H1 (cell line): Measurements from ENCODE around the gene HNRNPM. TPM values are rescaled to one million over a fixed set of nuclear protein-coding genes. Genes with fewer than 3 reads are reported as not detected.

Experiments
- CTCF ChIA-PET: fragments of 300-600 bp; sonication (Branson Sonifier 250); formaldehyde crosslinking; loops from one replicate; lab custom pipeline; 2021; ENCODE audit not compliant: partially characterized antibody; lab: Charles Lee
- POLR2A ChIA-PET: fragments of 300-600 bp; sonication (Branson Sonifier 250); formaldehyde crosslinking; loops from one replicate; lab custom pipeline; 2021; ENCODE audit warnings: inconsistent platforms; ENCODE audit not compliant: partially characterized antibody; lab: Charles Lee
- DNase-seq, 2 experiments: peaks; one replicate each; pipeline versions ENCODE4 v3.0.0 to v3.0.0-alpha.2; 2010 to 2022; ENCODE audit warnings: low spot score in 2 of 2, low read depth in 1 of 2, mixed read lengths in 1 of 2
- FAIRE-seq: peaks from 2 replicates; lab custom pipeline; 2011; peaks lifted over from hg19 to GRCh38; lab: Jason Lieb, UNC
- H2AFZ ChIP-seq: 2 replicates; pipeline ENCODE4 v1.8.1; 2012; ENCODE audit warnings: low read length, inconsistent platforms
- H2AK5ac ChIP-seq: 2 replicates; pipeline ENCODE4 v1.6.1; 2013; ENCODE audit warnings: low read depth, low read length
- H2BK120ac ChIP-seq: replicated peaks from 2 replicates; pipeline ENCODE3; 2013; ENCODE audit warnings: low read depth, low read length, inconsistent platforms
- H2BK12ac ChIP-seq: 2 replicates; pipeline ENCODE4 v1.6.1; 2013; ENCODE audit warnings: low read depth, low read length
- H2BK15ac ChIP-seq: 2 replicates; pipeline ENCODE4 v1.6.1; 2013; ENCODE audit warnings: low read length
- H2BK20ac ChIP-seq: 2 replicates; pipeline ENCODE4 v1.6.1; 2013; ENCODE audit warnings: low read length
- H2BK5ac ChIP-seq: 2 replicates; pipeline ENCODE4 v1.6.1; 2013; ENCODE audit warnings: low read depth, low read length
- H3K14ac ChIP-seq: 2 replicates; pipeline ENCODE4 v1.6.1; 2013; ENCODE audit warnings: inconsistent platforms; ENCODE audit not compliant: insufficient read length
- H3K18ac ChIP-seq: 2 replicates; pipeline ENCODE4 v1.6.1; 2013; ENCODE audit warnings: low read length; ENCODE audit errors: extremely low read depth
- H3K23ac ChIP-seq: 2 replicates; pipeline ENCODE4 v1.6.1; 2013; ENCODE audit warnings: inconsistent platforms; ENCODE audit not compliant: insufficient read length
- H3K23me2 ChIP-seq: 2 replicates; pipeline ENCODE4 v1.6.1; 2013; ENCODE audit warnings: low read depth, low read length
- H3K27ac ChIP-seq: 2 replicates; pipeline ENCODE4 v1.6.1; 2011; ENCODE audit warnings: low read depth, low read length, inconsistent platforms
- H3K27me3 ChIP-seq, 4 experiments: replicated peaks in 1 of 4; 1 replicate in 1 of 4; 2 replicates in 3 of 4; pipeline versions ENCODE4 v1.6.1 to v1.8.1; 2011 to 2013; ENCODE audit warnings: low read length in 3 of 4, mild to moderate bottlenecking in 3 of 4, inconsistent platforms in 2 of 4, mixed read lengths in 2 of 4, moderate library complexity in 1 of 4; ENCODE audit not compliant: control insufficient read depth in 3 of 4, insufficient read depth in 3 of 4; ENCODE audit errors: extremely low read depth in 1 of 4
- H3K36me3 ChIP-seq, 4 experiments: 2 replicates each; pipeline versions ENCODE4 v1.6.1 to v1.8.1; 2011 to 2013; ENCODE audit warnings: mild to moderate bottlenecking in 4 of 4, low read length in 3 of 4, moderate library complexity in 2 of 4, control low read depth in 1 of 4, inconsistent platforms in 1 of 4; ENCODE audit not compliant: insufficient read depth in 4 of 4, control insufficient read depth in 2 of 4
- H3K4ac ChIP-seq: replicated peaks from 2 replicates; pipeline ENCODE3; 2013; ENCODE audit warnings: low read length, low read depth, mixed read lengths, inconsistent platforms; ENCODE audit not compliant: insufficient read length
- H3K4me1 ChIP-seq, 4 experiments: replicated peaks in 1 of 4; 1 replicate in 1 of 4; 2 replicates in 3 of 4; pipeline versions ENCODE4 v1.6.1 to v1.8.1; 2011 to 2013; ENCODE audit warnings: low read length in 3 of 4, inconsistent platforms in 2 of 4, mixed read lengths in 1 of 4; ENCODE audit not compliant: insufficient read depth in 4 of 4, control insufficient read depth in 3 of 4
- H3K4me2 ChIP-seq, 2 experiments: 2 replicates each; pipeline versions ENCODE4 v1.6.1 to v1.8.1; 2011 to 2013; ENCODE audit warnings: low read depth in 2 of 2, low read length in 2 of 2, control low read depth in 1 of 2, inconsistent platforms in 1 of 2, mild to moderate bottlenecking in 1 of 2; ENCODE audit not compliant: insufficient read depth in 1 of 2
- H3K4me3 ChIP-seq, 4 experiments: fragments of 200-600, 300-600 bp in 1 of 4; sonication (generic), shearing (Covaris generic), sonication (Bioruptor Twin) in 1 of 4; 2 replicates each; pipeline versions ENCODE4 v1.5.1 to v1.8.1; 2011 to 2016; ENCODE audit warnings: low read length in 4 of 4, low read depth in 3 of 4, control low read depth in 2 of 4, inconsistent platforms in 2 of 4, mild to moderate bottlenecking in 2 of 4, mixed read lengths in 1 of 4, moderate library complexity in 1 of 4; ENCODE audit not compliant: insufficient read depth in 2 of 4; ENCODE audit errors: extremely low read depth in 1 of 4
- H3K56ac ChIP-seq: replicated peaks from 2 replicates; pipeline ENCODE3; 2013; ENCODE audit warnings: low read depth, mild to moderate bottlenecking, mixed read lengths, low read length, inconsistent platforms; ENCODE audit not compliant: insufficient read length
- H3K79me1 ChIP-seq: 2 replicates; pipeline ENCODE4 v1.6.1; 2013; ENCODE audit warnings: low read depth, low read length, control low read depth
- H3K79me2 ChIP-seq, 2 experiments: 2 replicates each; pipeline versions ENCODE4 v1.6.1 to v1.8.1; 2012 to 2013; ENCODE audit warnings: low read length in 2 of 2, mild to moderate bottlenecking in 2 of 2, inconsistent platforms in 1 of 2; ENCODE audit not compliant: insufficient read depth in 2 of 2, control insufficient read depth in 1 of 2
- H3K9ac ChIP-seq, 4 experiments: replicated peaks in 1 of 4; 1 replicate in 1 of 4; 2 replicates in 3 of 4; pipeline versions ENCODE4 v1.6.1 to v1.8.1; 2011 to 2013; ENCODE audit warnings: low read depth in 3 of 4, low read length in 3 of 4, control low read depth in 2 of 4, mild to moderate bottlenecking in 2 of 4, moderate library complexity in 2 of 4, inconsistent platforms in 1 of 4; ENCODE audit errors: extremely low read depth in 1 of 4
- H3K9me3 ChIP-seq, 2 experiments: 2 replicates each; pipeline versions ENCODE4 v1.6.1 to v1.8.1; 2012 to 2013; ENCODE audit warnings: mild to moderate bottlenecking in 2 of 2, moderate library complexity in 2 of 2, control low read depth in 1 of 2, inconsistent platforms in 1 of 2, low read depth in 1 of 2, low read length in 1 of 2, mixed read lengths in 1 of 2; ENCODE audit not compliant: insufficient read depth in 2 of 2
- H4K20me1 ChIP-seq, 2 experiments: replicated peaks in 1 of 2; 2 replicates each; pipeline versions ENCODE3 to v1.8.1; 2011 to 2013; ENCODE audit warnings: inconsistent platforms in 2 of 2, low read length in 2 of 2, mild to moderate bottlenecking in 1 of 2; ENCODE audit not compliant: insufficient read depth in 2 of 2, control insufficient read depth in 1 of 2
- H4K5ac ChIP-seq: 2 replicates; pipeline ENCODE4 v1.6.1; 2013; ENCODE audit warnings: low read length, low read depth, mixed read lengths, inconsistent platforms; ENCODE audit not compliant: insufficient read length
- H4K8ac ChIP-seq: 2 replicates; pipeline ENCODE4 v1.8.0; 2013; ENCODE audit warnings: mild to moderate bottlenecking, moderate library complexity, low read length, inconsistent platforms; ENCODE audit not compliant: insufficient read depth; ENCODE audit errors: extremely low read depth
- H4K91ac ChIP-seq: replicated peaks from 2 replicates; pipeline ENCODE3; 2013; ENCODE audit warnings: low read length, mixed read lengths, inconsistent platforms; ENCODE audit not compliant: insufficient read length
- CTBP2 ChIP-seq: IDR thresholded peaks from 2 replicates; pipeline ENCODE4 v1.7.0; 2011; ENCODE audit warnings: borderline replicate concordance, mild to moderate bottlenecking, moderate library complexity, mixed read lengths, low read length; ENCODE audit not compliant: insufficient read depth, insufficient read length
- GABPA ChIP-seq: IDR thresholded peaks from 2 replicates; pipeline ENCODE4 v1.6.1; 2011; ENCODE audit warnings: mild to moderate bottlenecking, low read length, moderate library complexity, borderline replicate concordance; ENCODE audit not compliant: insufficient read depth
- JUN ChIP-seq: IDR thresholded peaks from 2 replicates; pipeline ENCODE4 v1.6.1; 2011; ENCODE audit warnings: low read depth, mild to moderate bottlenecking, improper control_type of control experiment, low read length
- JUND ChIP-seq: IDR thresholded peaks from 2 replicates; pipeline ENCODE4 v1.6.1; 2011; ENCODE audit warnings: mild to moderate bottlenecking, improper control_type of control experiment, low read length
- KDM5A ChIP-seq: fragments of 200-600 bp; IDR thresholded peaks from 2 replicates; pipeline ENCODE4 v1.7.1; 2012; ENCODE audit warnings: mild to moderate bottlenecking, low read length, inconsistent platforms, mixed read lengths
- NRF1 ChIP-seq: IDR thresholded peaks from 2 replicates; pipeline ENCODE4 v1.6.1; 2011; ENCODE audit warnings: mild to moderate bottlenecking, low read depth, low read length, improper control_type of control experiment
- PHF8 ChIP-seq: fragments of 200-600 bp; sonication (generic); conservative IDR thresholded peaks from 2 replicates; pipeline ENCODE4 v1.7.1; 2012; ENCODE audit warnings: low read depth, mild to moderate bottlenecking, inconsistent platforms, low read length, moderate library complexity
- POU5F1 ChIP-seq: IDR thresholded peaks from 2 replicates; pipeline ENCODE4 v1.6.1; 2011; ENCODE audit warnings: low read depth, mild to moderate bottlenecking, low read length, moderate library complexity
- SIRT6 ChIP-seq: IDR thresholded peaks from one replicate; pipeline ENCODE4 v1.7.1; 2012; ENCODE audit warnings: low read length, inconsistent platforms
- TAF7 ChIP-seq: optimal IDR thresholded peaks from 2 replicates; pipeline ENCODE3; 2011; ENCODE audit warnings: low read depth, mild to moderate bottlenecking, inconsistent platforms, low read length, moderate library complexity, borderline replicate concordance
- TEAD4 ChIP-seq: IDR thresholded peaks from 2 replicates; pipeline ENCODE4 v1.6.1; 2012; ENCODE audit warnings: low read depth, low read length, inconsistent platforms, mixed read lengths
- USF2 ChIP-seq: IDR thresholded peaks from 2 replicates; pipeline ENCODE4 v1.6.1; 2011; ENCODE audit warnings: low read length, improper control_type of control experiment
- WGBS, 2 experiments: shearing (Covaris generic) in 1 of 2; methylation state at CpG; one replicate each; pipeline versions ENCODE4 v1.1.6 to v1.1.7; 2013 to 2015; ENCODE audit warnings: low lambda C conversion rate in 2 of 2, mixed read lengths in 2 of 2, inconsistent platforms in 1 of 2, low coverage in 1 of 2, missing lambda C conversion rate in 1 of 2; ENCODE audit not compliant: insufficient replicate concordance in 2 of 2, insufficient coverage in 1 of 2, insufficient read length in 1 of 2; ENCODE audit errors: extremely low coverage in 1 of 2, missing lambda C conversion rate in 1 of 2; 5-methylcytosine and 5-hydroxymethylcytosine counted together
- polyA plus RNA-seq, 7 experiments: library from polyadenylated mRNA; depleted of rRNA in 3 of 7; stranded (reverse) in 5 of 7; unstranded in 2 of 7; fragments of >200 nt in 5 of 7; fragments of 200-250 nt in 2 of 7; gene quantifications; 1 replicate in 5 of 7; 2 replicates in 1 of 7; 4 replicates in 1 of 7; pipeline versions ENCODE4 v1.2.1 to v1.2.3, GENCODE V29; 2011 to 2013; ENCODE audit warnings: missing spikeins in 2 of 7, mixed read lengths in 2 of 7
- total RNA-seq: library from RNA; stranded (reverse); fragmentation: NEBNext Ultra II Directional; extraction: Animal tissue kit (Norgen Biotek cat#: 25700); gene quantifications from 2 replicates; pipeline ENCODE4 v1.2.1, GENCODE V29; 2021

Gene HNRNPM
- total and polyA plus RNA-seq, 2 of the 8 experiments (the other 6 are each of a cell fraction or from before 2014, with no cell fraction given), result 375 to 474 TPM

DNA sequence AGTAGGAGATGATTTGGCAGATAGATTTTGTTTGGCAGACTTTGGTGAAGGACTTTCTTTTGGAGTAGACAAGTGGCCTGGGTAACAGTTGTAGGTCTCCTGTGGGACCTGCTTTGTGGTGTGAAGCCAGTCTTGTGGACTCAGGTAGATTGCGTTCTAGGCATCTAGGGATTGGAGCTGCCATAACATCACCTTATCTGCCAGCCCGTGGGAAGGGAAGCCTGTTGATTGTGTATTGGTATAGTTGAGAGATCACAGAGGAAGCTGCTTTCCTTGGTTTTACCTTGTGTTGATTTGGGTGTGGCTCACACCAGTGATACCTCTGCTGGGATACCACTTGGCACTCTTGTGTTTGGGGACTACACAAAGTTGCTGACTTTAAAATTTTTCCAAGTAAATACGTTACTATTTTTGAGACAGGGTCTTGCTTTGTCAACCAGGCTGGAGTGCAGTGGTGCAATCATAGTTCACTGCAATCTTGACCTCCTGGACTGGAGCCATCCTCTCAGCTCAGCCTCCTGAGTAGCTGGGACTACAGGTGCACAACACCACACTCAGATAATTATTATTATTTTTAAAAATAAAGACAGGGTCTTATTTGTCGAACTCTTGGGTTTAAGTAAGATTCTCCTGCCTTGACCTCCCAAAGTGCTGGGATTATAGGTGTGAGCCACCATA is 7.8 kb downstream of the HNRNPM start:
- Histone ChIP-seq H4K8ac (no peak overlapping the region), H3K79me2 (peaks cover 85 to 99% of the 10 kb centered on the region in 2 experiments), H3K4me2 (no peak overlapping the region; a peak in 1 of 4 replicates), H3K36me3 (peaks cover 7 to 42% (median 15%) of the 10 kb centered on the region in 4 experiments; a peak in 6 of 8 replicates), H3K18ac (no peak overlapping the region), H3K79me1 (peaks cover 5% of the 10 kb centered on the region), H3K9me3 (no peaks in the 10 kb centered on the region), H3K27ac (no peak overlapping the region), H3K9ac (no peak overlapping the region; a peak in 1 of 7 replicates), H2BK20ac (no peak overlapping the region), H4K91ac (no peak overlapping the region), H3K27me3 (no peaks in the 10 kb centered on the region), H3K14ac (no peak overlapping the region), H4K5ac (no peak overlapping the region), H2BK12ac (no peak overlapping the region), H3K23me2 (no peaks in the 10 kb centered on the region), H2AFZ (no peak overlapping the region), H4K20me1 (peaks cover 56 to 63% of the 10 kb centered on the region in 2 experiments), H3K4me1 (peaks cover 5 to 33% (median 25%) of the 10 kb centered on the region in 4 experiments), H2BK15ac (no peak overlapping the region), H3K4me3 (no peak overlapping the region), H2BK120ac (no peak overlapping the region), H3K23ac (no peak overlapping the region), H2AK5ac (no peak overlapping the region), H3K4ac (no peak overlapping the region), H3K56ac (no peak overlapping the region), H2BK5ac (no peak overlapping the region)
- POLR2A ChIA-PET, result interaction anchor here (1.0 to 2.1 kb wide), 9 partner anchors 8 to 139 kb away, joined by 3 to 12 read pairs (median 3); partner anchors contain the start of gene HNRNPM
- WGBS, 2 experiments, result 90% methylated on average over 4 of the region's 4 CpGs; no CpG with 5 or more reads in 1 of the 2 experiments
- CTCF ChIA-PET, result interaction anchor here (0.5 to 2.6 kb wide), 11 partner anchors 11 to 129 kb away, joined by 3 to 14 read pairs (median 4); no protein-coding TSS in a partner anchor
- FAIRE-seq (no peak), DNase-seq (no peak)
- TF ChIP-seq NRF1 (no peak), USF2 (no peak), PHF8 (no peak), TAF7 (no peak), JUND (no peak), SIRT6 (no peak), JUN (no peak), TEAD4 (no peak), KDM5A (no peak), POU5F1 (no peak), CTBP2 (no peak), GABPA (no peak)
